HG03521 (cell line): ENCODE data around the gene LAMB3.

Experiments used
- ATAC-seq: cut with Tn5 transposase; IDR thresholded peaks from one replicate; pipeline ENCODE4 v1.9.1; 2021; ENCODE audit warnings: mild to moderate bottlenecking, moderate library complexity; ENCODE audit not compliant: unreplicated experiment

The LAMB3 gene

GRCh38 chr1:209634005-209634737 lies 18.1 kb downstream of the LAMB3 start:
- ATAC-seq: no peak

- ATAC-seq: no peak
These were observed 18.8 kb downstream of the LAMB3 start for GRCh38 chr1:209633335-209633997.

GRCh38 chr1:209630383-209631225 lies 21.6 kb downstream of the LAMB3 start:
- ATAC-seq: no peak

GRCh38 chr1:209629621-209630382 lies 22.4 kb downstream of the LAMB3 start:
- ATAC-seq: no peak

- no peak for ATAC-seq
These were observed 23.5 kb downstream of the LAMB3 start for GRCh38 chr1:209628618-209629299.

- ATAC-seq: peak; percentile 73
These were observed 24.5 kb downstream of the LAMB3 start for GRCh38 chr1:209627732-209628196.

- ATAC-seq: no peak
These were observed 25.0 kb downstream of the LAMB3 start for GRCh38 chr1:209627027-209627731.

- no peak for ATAC-seq
These were observed 25.7 kb downstream of the LAMB3 start for GRCh38 chr1:209626346-209627026.

- no peak for ATAC-seq
These were observed 26.4 kb downstream of the LAMB3 start for GRCh38 chr1:209625791-209626285.

GRCh38 chr1:209624558-209625549 lies 27.4 kb downstream of the LAMB3 start:
- no peak for ATAC-seq

GRCh38 chr1:209622841-209623829 lies 29.1 kb downstream of the LAMB3 start:
- no peak for ATAC-seq

GRCh38 chr1:209621741-209622655 lies 30.2 kb downstream of the LAMB3 start:
- ATAC-seq: no peak

- ATAC-seq: no peak
These were observed 30.9 kb downstream of the LAMB3 start for GRCh38 chr1:209621286-209621685.

GRCh38 chr1:209620487-209620884 lies 31.7 kb downstream of the LAMB3 start:
- ATAC-seq: no peak
